Neural progenitor cell (in vitro differentiated cells): ENCODE data around the gene RNFT2.

Experiments used
- CTCF ChIP-seq: fragments of 200-600 bp; sonication (generic); IDR thresholded peaks from 2 replicates; pipeline ENCODE4 v1.5.1; 2017; ENCODE audit warnings: antibody characterized with exemption, mild to moderate bottlenecking
- EZH2 ChIP-seq: fragments of 200-600 bp; sonication (generic); IDR thresholded peaks from 2 replicates; pipeline ENCODE4 v1.6.1; 2017; ENCODE audit warnings: antibody characterized with exemption, mild to moderate bottlenecking, moderate library complexity
- EZH2phosphoT487 ChIP-seq: fragments of 200-600 bp; sonication (generic); IDR thresholded peaks from 2 replicates; pipeline ENCODE4 v1.6.1; 2017; ENCODE audit warnings: antibody characterized with exemption

GRCh38 chr12:116697716-116698115 is 40.4 kb upstream of the RNFT2 start:
- TF ChIP-seq CTCF (no peak), EZH2phosphoT487 (no peak), EZH2 (no peak)
